CD1c-positive myeloid dendritic cell (primary cell): ENCODE results near the gene SMR3B.

ENCODE experiments used
- DNase-seq: peaks from one replicate; pipeline ENCODE4 v3.0.0-alpha.2; 2016; ENCODE audit errors: extremely low spot score

Gene SMR3B

DNA sequence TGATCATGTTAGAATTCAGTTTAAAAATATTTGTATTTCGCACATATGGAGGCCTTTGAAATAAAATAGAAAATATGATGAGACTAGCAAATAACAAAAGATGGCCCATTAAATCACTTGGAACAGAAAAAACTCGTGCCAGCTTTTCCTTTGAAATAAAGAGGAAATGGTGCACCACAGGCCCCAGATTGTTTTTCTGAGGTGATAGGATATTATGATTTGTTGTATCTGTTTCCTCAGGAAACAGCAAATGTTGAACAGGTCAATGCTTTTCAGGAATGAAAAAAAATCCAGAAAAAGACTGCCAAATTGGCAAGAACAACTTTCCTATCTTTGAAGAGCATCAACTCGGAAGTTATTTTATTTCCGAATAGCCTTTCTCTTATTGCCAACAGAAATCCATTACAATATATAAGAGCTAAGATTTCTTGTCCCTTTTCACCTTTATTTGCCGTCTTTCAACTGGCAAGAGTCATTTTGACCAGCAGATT is at the start of gene SMR3B:
SMR3B (plus strand) TSS at position 441 of the 491 bp plus-strand sequence. CDS start 1,380 bp downstream, outside the sequence.
- no peak for DNase-seq

DNA sequence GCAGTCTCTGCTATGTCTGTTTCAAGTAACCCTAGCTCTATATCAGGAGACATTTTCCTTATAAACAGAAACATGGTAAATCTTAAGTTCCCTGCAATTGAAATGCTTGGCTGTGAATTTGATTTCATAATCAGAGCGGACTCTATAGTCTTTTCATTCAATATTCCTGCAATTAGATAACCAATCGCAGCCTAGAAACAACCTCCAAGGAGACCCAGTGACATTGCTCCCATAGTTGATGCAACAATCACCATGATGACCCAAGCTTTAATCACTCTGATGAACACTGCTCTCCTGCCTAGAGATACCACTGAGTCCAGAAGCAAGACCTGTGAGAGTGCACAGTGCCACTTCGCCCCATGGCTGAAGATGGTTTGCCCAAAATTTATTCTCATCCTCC is 48.2 kb upstream of the SMR3B start, which contains the start of gene CABS1:
CABS1 (plus strand) TSS at position 301 of the 400 bp plus-strand sequence; CDS start at position 360, 59 bp downstream.
- no peak for DNase-seq

DNA sequence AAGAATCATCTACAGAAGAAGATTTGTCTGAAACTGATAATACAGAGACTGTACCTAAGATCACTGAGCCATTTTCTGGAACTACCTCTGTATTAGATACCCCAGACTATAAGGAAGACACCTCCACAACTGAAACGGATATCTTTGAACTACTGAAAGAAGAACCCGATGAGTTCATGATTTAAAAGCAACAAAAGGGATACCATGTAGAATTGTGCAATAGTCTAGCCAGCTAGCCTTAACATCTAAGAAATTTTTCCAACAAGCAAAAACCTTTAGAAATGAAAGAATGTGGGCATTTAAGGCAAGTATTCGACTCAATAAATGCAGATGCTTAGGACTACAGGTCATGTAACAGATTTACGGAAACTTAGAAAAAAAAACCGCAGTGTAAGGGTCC is 46.9 kb upstream of the SMR3B start:
- DNase-seq, result no peak

DNA sequence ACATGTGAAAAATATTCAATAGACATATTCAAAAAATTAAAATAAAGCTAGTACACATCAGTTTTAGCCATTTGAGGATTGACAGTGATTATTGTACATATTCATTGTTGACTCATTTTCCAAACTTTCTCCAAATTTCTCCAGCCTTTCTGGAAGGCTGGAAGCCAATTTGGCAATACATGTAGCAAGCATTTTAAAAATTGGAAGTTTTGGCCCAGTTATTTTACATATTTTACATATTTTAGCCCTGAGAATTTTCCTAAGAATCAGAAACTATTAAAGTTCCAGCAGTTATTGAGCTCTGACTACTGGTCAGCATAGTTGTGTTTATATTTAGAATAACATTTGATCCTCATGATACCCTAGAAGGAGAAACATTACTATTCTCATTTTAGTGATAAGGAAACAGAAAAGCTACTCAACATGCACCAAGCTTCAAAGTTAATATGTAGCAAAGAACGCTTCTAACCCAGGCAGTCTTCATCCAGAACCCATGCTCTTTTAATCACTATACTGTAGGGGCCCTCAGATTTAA is 45.0 kb upstream of the SMR3B start:
- DNase-seq, result no peak

DNA sequence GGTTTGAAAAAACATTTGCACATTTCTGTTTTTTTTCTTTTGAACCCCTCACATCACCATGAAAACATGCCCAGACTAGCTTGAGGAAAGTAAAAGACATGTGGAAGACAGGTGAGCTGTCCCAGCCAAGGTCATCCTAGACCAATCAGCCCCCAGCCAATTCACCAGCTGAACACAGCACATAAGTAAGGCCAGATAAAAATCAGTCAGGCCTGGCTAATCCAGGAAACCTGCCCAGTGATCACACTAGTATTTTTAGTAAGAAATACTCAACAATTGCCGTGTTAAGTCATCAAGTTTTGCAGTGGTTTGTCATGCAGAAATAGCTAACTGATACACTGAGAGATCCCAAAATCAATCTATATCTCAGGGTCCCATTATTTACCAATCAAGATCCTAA is 26.7 kb upstream of the SMR3B start:
- DNase-seq, result no peak

DNA sequence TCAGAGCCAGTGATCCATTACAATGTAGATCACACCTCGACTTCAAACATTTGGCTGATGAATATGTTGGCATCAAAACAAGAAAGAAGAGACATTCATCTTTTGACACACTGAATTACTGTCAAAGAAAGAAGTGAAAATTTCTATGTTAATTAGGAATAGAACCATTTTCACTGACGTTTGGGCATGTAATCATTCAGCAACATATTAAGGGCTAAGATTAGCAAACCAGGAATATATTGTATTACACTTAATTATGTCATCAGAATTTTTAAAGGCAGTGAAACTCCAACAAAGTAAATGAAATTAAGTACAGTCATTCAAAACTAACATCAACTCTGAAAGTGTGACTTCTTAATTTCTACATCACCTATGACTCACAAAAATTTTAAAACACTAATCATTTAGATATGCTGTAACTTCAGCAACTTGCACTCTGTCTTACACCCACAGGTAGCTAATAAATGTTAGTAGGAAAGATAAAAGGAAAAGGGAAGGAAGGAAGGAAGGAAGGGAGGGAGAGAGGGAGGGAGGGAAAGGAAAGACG is 23.7 kb upstream of the SMR3B start:
- no peak for DNase-seq

DNA sequence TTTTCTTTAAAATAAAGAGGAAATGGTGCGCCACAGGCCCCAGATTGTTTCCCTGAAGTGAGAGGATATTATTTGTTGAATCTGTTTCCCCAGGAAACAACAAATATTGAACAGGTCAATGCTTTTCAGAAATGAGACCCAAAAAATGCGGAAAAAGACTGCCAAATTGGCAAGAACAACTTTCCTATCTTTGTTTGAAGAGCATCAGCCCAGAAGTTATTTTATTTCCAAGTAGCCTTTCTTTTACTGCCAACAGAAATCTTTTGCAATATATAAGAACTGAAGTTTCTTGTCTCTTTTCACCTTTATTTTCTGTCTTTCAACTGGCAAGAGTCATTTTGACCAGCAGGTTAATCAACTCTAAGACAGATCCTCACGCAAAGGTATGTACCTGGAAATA is 22.5 kb upstream of the SMR3B start, which contains the start of gene SMR3A:
SMR3A (plus strand) TSS at position 301 of the 400 bp plus-strand sequence. CDS start 1,356 bp downstream, outside the sequence.
- DNase-seq, result no peak

DNA sequence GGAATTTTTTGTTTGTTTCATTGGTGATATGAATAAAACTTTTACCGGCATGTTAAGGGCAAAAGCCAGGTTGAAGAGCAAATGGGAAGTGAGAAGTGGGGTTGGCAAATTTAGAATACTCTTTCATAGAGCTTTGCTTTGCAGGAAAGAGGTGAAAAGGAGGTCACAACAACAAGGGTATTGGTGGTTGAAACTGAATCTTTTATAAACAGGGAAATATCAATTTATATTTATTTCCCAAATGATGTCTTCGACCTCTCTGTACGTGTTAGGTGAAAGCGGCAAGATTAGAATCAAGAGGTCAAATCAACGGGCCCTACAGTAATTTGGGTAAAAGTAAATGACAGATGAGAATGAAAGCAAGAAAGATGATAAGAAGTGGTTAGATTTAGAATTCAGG is 18.9 kb upstream of the SMR3B start:
- no peak for DNase-seq

DNA sequence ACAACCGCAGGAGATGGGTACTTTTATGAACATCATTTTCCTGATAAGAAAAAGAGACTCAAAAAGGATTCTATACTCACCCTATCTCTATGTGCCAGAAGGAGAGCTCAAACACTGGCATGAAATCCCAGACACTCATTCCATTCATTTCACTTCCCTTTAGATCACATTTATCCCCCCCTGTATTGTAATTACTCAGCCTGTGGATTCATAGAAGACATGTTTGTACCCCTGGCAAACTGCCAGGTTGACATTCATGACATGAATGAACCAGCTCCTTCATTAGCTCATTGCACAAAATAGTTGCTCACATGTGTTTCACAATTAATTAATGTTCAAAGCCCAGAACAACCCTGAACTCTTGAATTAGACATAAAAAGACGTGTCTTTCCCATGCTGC is 17.5 kb upstream of the SMR3B start:
- DNase-seq, result no peak

DNA sequence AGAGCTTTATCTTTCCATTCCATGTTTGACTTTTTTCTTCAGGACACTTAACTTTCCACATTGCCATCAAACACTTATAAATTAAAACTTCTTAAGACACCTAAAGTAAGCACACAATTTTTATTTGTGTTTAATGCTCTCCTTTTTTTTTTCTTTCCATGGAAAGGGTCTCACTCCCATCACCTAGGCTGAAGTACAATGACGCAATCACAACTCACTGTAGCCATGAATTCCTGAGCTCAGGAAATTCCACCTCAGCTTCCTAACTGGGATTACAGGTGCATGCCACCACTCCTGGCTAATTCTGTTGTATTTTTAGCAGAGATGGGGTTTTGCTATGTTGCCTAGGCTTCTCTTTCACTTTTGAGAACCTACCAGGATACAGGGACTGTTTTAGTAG is 15.1 kb upstream of the SMR3B start:
- DNase-seq, result no peak

DNA sequence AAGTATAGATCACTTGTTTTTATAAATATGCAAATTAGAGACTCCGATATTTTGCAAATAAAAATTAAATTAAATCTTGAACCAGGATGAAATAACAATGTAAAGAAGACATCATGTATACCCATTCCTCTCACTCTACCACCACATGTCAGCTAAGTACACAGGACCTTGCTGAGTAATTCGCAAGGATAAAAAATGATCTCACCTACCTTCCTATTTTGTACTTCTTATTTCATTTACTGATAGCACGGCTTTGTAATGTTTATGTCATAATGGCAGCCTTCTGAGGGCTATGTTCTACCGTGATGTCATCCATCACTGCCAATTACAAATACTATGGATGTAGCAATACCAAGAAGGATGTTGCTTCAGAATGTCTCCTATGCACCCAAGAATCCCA is 10.9 kb upstream of the SMR3B start:
- DNase-seq, result no peak

DNA sequence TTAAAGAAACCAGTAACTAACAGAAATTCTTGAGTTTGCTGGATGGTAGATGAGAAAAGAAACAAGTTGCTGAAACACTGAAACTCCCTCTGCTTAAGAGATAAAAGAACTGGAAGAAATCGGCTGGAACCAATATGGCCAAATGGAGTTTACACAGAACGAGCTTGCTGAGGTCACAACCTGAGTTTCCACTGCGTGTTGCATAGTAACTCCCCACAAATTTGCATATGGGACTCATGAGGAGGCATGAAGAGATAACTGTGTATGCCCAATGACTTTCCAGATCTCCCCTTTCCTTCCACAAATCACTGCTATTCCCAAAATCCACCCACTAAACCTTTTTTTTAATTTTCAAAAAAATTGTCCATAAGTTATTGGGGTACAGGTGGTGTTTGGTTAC is 10.2 kb upstream of the SMR3B start:
- DNase-seq, result no peak

DNA sequence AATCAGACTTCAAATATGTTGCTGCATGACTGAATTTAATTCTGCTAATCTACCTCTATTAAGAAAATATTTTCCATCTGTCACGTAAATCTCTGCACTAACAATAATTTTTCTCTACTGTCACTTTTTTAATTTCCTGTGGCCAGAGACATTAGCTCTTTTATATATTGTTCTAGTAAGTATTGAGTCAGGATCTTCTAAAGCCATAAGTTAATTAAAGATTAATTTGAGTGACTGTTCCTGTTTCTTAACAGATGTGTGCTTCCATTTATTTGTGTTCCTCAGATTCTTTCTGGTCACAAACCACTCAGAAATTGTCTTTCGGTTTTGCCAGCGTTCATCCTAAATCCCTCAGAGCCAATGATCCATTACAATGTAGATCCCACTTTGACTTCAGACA is 2.4 kb upstream of the SMR3B start:
- no peak for DNase-seq

DNA sequence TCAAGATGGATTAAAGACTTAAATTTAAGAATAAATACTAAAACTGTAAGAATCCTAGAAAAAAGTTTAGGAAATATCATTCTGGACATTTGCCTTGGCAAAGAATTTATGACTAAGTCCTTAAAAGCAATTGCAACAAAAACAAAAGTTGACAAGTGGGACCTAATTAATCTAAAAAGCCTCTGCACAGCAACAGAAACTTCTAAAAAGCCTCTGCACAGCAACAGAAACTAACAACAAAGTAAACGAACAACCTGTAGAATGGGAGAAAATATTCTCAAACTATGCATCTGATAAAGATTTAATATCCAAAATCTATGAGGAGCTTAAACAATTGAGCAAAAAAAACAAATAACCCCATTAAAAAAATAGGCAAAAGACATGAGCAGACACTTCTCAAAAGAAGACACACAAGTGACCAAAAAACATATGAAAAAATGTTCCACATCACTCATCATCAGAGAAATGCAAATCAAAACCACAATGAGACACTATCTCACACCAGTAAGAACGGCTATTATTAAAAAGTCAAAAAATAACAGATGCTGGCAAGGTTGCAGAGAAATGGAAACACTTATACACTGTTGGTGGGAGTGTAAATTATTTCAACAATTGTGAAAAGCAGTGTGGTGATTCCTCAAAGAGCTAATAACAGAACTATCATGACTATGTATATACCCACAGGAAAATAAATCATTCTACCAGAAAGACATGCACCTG is 9.3 kb downstream of the SMR3B start:
- no peak for DNase-seq

DNA sequence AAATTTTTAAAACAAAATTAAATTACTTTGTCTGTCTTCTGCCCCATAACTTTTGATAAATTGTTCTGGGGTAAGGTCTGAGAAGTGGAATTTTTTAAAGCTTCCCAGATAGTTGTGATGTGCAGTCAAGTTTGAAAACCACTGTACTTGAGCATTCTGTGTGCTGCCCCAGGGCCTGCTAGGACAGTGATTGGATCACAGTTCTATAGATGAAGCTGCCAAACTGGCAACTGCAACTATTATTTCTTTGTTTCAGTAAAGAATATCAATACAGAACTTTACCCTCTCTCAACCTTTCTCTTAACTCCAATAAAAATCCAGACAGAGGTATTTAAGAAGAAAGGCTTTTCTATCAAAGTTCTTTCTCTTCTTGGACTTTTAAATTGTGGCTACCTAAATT is 14.6 kb downstream of the SMR3B start, which contains the start of gene OPRPN:
OPRPN (plus strand) TSS at position 361 of the 400 bp plus-strand sequence. CDS start 1,346 bp downstream, outside the sequence.
- DNase-seq, result no peak

DNA sequence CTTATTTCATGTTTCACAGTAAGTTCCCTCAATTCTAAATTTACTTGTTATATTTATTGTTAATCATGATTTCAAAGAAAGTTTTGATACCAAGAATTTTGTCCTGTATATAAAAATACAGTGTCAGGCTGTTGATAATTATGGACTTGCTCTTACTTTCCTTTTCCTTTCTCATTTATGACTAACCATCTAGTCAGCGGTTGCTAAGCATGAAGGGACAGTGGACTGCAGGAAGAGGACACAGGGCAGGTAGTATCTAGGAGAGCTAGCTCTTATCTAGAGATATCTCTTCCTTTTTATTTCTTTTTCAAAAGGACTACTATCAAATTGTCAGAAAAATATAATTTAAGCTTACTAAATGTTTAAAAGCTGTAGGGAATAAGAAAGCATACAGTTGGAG is 16.4 kb downstream of the SMR3B start:
- DNase-seq, result no peak

DNA sequence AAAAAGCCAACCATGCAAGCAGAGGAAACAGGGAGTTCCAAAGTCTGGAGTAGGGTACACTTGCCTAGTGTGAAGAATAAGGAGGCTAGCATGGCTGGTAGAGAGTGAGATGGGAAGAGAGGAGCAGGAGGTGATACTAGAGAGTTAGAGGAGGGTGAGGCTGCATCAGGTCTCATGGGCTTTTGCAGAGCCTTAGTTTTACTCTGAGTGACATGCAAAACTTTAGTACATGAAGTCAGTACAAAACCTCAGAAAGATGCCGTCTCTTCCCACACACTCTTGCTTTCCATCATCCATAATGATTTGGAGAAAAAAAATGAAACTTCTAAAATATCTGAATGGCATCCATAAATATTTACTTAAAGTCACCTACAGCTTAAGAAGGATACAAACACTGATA is 19.8 kb downstream of the SMR3B start:
- no peak for DNase-seq

DNA sequence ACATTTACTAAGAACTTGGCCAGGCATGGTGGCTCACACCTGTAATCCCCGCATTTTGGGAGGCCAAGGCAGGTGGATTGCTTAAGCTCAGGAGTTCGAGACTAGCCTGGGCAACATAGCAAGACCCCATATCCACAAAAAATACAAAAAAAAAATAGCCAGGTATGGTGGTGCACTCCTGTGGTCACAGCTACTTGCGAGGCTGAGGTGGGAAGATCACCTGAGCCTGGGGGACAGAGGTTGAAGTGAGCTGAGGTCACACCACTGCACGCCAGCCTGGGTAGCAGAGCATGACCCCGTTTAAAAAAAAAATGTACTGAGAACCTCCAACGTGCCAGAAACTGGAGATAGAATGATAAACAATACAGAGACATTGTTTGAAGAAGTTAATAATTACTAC is 22.8 kb downstream of the SMR3B start:
- no peak for DNase-seq

DNA sequence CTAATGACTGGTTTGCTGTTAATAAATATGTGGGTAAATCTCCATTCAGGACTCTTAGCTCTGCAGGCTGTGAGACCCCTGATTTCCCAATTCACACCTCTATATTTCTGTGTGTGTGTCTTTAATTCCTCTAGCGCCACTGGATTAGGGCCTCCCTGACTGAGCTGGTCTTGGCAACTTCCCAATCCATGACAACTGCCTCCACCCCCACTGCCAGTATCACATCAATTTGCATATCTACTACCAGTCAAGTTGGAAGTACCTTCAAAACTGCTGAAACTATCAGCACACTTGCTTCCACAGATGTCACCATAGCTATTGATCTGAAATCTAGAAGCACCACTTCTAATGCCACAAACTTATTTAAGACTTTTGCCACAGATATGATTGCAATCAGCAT is 42.4 kb downstream of the SMR3B start:
- no peak for DNase-seq

DNA sequence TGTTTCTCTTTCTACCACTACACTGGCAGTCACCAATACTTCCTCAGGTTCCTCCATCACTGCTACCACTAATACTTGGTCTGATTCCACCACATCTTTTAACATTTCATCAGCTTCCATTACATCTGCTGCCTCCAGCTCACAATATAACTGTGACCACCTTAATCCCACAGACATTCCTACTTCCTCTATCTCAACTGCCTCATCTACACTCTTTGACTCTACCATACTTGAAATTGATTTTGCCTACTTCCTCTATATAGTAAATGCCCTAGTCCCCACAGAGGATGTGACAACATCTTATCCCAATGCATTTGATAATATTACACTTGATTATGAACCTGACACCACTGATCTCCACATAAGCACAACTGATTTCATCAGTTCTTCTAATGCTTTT is 43.9 kb downstream of the SMR3B start:
- no peak for DNase-seq

DNA sequence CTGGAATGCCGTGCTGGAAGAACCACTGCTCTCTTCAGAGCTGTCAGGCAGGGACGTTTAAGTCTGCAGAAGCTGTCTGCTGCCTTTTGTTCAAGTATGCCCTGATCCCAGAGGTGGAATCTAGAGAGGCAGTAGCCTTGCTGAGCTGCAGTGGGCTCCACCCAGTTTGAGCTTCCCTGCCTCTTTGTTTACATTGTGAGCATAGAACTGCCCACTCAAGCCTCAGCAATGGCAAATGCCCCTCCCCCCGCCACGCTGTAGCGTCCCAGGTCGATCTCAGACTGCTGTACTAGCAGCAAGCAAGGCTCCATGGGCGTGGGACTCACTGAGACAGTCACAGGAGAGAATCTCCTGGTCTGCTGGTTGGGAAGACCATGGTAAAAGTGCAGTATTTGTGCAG is 54.3 kb downstream of the SMR3B start:
- no peak for DNase-seq
